GM19238 (cell line): ENCODE measurements around the gene APLP1.
"Not testable (repeated sequence)": the region's sequence is repeated elsewhere in the genome, so short reads cannot be mapped to it uniquely, and the experiment has no call there.

Source experiments
- DNase-seq: peaks from one replicate; pipeline ENCODE4 v3.0.0; 2011; ENCODE audit warnings: low spot score; ENCODE audit not compliant: insufficient read length

APLP1 gene

DNA sequence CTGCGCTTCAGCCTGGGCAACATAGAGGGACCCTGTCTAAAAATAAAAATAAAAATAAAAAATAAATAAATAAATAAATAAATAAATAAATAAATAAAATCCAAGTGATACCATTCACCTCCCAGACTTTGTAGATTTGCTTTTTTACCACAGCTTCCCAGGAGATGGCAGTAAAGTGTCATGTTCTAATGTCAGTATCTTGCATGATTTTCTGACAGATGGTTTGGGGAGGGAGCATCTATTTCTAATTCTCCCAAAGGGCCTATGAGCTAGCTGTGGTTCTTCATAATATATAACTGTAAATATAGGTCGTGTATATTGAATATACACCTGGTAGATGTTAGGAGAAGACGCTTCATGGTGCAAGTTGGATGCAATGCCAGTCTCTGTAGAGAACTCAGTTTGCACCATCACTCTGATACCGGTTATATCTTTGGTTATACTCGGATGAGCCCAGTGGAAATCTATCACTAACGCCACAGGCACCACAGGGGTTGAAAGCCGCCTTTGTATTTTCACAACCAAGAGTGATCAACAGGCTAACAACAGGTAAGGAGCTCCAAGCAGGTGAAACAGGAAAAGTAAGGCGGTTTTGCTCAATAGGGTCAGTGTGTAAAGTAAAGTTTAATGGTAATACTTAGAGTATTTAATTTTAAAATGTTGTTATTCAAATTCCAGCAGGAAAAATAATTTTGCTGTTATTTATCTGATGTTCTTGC lies 13.9 kb downstream of the APLP1 start:
- DNase-seq, result peak; percentile 41

DNA sequence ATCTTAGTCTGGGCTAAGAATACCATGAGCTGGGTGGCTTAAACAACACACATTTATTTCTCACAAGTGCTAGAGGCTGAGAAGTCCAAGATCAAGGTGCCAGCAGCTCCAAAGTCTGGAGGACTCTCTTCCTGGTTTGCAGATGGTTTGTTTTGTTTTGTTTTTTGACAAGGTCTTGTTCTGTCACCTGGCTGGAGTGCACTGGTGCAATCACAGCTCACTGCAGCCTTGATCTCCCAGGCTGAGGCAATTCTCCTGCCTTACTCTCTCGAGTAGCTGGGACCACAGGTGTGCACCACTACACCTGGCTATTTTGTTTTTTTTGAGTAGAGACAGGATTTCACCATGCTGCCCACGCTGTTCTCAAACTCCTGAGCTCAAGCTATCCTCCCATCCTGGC lies 15.5 kb downstream of the APLP1 start:
- DNase-seq, result no peak

DNA sequence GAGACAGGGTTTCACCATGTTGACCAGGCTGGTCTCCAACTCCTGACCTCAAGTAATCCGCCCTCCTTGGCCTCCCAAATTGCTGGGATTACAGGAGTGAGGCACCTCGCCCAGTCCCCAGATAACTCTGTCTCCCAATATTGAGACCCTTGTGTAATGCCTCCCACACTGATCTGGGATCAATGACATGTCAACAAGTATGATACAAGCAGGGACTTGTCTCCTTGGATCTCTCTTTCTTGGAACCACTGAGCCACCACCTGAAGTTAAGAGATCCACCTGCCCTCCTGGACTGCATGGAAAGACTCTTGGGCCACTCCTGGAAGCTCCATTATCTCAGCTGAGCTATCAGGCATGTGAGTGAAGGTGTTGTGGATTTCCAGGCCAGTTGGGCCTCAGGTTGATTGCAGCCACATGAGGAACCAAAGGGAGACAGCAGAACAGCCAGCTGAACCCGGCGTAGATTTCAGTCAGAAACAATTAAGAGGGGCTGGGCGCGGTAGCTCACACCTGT lies 16.9 kb downstream of the APLP1 start:
- DNase-seq, result no peak

DNA sequence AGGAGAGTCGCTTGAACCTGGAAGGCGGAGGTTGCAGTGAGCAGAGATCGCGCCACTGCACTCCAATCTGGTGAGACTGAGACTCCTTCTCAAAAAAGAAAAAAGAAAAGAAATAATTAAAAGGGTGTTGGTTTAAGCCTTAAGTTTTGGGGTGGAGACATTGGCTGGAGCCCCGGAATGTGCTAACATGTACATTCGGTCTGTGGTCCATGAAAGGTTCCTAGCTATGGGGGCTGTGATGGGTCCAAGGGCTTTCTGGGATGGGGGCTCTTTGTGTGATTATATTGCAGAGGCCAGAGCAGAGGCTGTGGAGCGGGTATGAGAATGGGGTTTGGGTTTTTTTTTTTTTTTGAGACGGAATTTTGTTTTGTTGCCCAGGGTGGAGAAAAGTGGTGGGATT lies 17.5 kb downstream of the APLP1 start:
- no peak for DNase-seq

DNA sequence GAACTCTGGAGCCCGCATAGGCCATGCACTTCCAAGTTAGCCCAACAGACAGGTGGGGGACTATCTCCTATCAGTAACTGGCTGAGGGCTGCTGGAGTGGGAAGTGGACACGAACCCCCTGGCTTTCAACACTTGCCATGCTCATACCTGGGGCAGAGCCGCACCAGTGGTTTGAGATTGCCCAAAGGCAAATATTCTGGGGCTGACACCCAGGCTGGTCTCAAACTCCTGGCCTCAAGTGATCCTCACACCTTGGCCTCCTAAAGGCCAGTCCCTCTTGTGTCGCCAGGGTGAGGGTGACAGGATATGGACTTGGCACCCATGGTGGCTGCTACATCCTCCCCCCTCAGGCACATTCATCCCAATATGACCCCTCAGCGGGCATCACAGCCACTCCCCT lies 18.8 kb downstream of the APLP1 start:
- DNase-seq, result no peak

DNA sequence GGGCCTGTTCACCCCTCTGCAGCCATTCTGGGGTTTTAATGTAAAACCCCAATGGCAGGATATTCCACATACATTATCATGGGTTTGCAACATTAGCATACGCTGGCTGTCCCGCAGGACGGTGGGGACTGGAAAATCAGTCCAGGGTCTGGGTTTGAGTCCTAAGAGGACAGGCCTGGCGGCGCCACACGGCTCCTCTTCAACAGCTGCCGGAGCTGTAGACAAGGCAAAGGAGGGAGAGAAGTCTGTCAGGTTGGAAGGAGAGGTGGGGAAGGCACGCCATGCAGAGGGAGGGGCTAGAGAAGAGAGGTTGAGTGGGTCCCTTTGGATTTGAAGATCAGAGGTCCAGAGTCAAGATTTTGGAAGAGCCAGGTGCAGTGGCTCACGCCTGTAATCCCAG lies 20.0 kb downstream of the APLP1 start:
- DNase-seq, result no peak

DNA sequence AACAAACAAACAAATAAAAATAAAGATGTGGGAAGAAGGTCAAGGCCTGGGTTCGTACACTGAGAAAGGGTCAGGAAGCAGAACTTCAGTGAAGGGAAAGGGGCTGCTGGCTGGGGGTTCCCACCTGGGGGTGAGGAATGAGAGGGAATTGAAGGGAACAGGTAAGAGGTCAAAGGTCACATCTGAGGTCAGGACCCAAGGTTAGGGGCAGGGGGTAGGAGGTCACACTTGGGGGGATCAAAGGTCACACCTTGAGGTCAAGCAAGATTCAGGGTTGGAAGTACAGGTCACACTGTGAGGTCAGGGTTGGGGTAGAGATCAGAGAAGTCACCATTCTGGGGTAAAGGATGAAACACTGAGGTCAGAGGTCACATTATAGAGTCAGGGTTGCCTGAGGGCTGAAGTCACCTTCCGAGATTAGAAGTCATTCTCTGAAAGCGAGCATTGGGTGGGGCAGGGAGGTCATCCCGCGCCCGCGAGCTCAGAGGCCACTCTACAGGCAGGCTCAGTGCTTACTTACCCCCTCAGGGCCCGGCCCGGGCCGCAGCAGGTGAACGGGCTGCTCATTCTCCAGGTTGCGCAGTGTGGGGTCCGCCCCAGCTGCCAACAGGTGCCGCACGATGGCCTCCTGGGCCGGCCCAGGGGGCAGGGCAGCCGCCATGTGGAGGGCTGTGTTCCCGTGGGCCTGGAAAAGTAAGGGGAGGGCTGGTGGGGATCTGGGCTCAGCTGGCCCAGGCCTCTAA lies 21.2 kb downstream of the APLP1 start:
- DNase-seq, result no peak

DNA sequence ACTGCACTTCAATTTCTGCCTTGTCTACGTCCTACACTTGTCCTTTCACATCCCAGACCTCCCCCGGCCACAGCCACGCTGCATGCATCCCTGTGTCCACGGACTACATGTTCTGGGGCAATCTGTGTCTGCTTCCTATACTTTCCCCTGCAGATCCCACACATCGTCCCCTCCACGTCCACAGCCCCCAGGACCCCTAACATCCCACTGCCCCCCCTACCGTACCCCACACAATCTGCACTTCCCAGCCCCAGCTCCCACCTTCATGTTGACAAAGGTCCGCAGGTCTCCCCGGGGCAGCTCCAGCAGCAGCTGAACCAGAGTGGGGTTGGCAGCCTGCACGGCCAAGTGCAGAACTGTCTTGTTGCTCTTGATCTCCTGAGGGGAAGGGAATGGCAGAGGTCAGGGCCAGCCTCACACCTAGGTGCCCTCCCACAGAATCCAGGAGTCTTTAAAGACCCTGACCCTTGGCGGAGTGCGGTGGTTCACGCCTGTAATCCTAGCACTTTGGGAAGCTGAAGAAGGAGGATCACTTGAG lies 21.8 kb downstream of the APLP1 start:
- DNase-seq, result no peak

DNA sequence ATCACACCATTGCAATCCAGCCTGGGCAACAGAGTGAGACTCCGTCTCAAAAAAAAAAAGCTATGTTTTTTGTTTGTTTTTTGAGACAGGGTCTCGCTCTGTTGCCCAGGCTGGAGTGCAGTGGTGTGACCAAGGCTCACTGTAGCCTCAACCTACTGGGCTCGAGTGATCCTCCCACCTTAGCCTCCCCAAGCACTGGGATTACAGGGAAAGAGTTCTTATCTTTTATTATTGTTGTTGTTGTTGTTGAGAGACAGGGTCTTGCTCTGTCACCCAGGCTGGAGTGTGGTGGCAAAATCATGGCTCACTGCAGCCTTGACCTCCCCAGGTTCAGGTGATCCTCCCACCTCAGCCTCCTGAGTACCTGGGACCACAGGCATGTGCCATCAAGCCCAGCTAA lies 23.4 kb downstream of the APLP1 start:
- not testable (repeated sequence) for DNase-seq

DNA sequence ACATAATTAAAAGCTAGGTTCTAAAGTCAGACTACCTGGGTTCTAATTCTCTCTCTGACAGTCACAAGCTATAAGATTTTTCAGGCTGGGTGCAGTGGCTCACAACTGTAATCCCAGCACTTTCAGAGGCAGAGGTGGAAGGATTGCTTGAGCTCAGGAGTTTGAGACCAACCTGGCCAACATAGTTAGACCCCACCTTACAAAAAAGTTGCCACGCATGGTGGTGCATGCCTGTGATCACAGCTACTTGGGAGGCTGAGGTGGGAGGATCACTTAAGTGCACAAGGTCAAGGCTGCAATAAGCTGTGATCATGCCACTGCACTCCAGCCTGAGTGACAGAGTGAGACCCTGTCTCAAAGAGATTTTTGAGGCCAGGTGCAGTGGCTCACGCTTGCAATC lies 26.0 kb downstream of the APLP1 start:
- DNase-seq, result no peak

DNA sequence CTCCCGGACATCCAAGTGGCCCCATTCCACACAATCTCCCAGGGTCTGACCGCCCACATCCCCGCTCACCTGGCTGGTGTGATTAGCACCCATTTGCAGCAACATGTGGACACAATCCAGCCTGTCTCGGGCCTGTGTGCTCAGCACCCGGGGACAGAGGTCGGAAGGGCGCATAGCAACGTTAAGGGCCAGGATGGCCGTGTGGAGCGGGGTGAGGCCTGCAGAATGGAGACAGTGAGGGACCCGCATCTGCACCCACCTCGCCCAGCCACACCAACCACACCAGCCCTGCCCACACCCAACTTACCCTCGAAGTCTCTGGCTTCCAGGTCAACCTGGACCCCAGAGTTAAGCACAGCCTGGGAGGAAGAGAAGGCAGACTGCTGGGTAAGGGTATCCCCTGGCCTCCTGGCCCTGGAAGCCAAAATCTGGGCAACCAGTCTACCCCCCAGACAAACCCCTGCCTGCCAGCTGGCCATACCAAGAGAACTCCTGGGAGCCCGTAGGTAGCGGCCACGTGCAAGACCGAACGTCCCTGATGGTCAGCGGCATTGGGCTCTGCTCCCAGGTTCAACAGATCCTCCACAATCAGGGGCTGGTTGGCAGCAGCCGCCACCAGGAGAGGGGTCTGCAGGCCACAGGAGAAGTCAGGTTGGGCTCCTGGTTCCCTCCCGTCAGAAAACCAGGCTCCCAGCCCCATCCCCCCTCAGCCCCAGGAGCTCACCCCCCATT lies 27.7 kb downstream of the APLP1 start:
- no peak for DNase-seq

DNA sequence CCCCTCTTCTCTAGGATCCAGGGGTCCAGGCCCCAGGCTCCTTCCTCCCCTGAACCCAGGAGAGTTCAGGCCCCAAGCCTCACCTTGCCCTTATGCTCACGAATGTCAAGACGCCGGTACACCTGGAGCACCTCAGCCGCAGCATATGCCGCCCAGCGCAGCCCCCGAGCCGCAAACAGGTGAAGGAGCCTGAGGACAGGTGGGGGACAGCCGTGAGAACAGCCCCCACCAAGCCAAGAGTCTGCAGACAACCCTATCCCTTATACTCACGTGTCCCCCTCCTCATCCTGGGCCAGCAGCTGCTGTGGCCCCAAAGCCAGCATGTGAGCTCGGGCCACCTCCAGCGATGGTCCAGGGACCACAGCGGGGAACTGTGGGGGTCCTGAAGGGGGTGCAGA lies 28.3 kb downstream of the APLP1 start:
- DNase-seq, result no peak

DNA sequence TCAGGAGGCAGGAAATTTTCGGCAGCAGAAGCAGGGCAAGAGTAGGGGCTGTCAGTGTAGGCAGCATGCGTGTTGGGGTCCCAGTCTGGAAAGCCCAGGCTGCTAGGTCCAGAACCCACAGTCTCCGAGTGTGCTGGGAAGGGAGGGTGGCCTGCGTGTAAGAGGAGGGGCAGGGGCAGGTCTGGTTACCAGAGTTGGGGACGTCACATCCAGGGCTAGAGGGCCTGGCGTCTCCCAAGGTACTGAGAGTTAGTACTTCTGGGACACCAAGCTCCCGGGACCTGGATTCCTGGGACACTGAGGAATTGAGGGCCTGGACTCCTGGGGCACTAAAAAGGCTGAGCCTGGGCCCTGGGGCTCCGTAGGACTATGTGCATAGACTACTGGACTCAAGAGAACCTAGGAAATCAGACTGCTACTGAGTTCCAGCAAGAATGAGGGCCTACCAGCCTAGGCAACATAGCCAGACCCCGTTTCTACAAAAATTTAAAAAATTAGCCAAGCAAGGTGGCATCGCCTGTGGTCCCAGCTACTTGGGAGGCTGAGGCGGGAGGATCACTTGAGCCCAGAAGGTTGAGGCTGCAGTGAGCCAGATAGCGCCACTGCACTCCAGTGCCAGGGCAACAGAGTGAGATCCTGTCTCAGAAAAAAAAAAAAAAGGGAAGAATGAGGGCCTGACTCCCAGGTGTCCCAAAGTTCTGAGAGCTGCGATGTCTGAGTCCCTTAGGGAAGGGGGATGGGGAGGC lies 29.5 kb downstream of the APLP1 start:
- no peak for DNase-seq

DNA sequence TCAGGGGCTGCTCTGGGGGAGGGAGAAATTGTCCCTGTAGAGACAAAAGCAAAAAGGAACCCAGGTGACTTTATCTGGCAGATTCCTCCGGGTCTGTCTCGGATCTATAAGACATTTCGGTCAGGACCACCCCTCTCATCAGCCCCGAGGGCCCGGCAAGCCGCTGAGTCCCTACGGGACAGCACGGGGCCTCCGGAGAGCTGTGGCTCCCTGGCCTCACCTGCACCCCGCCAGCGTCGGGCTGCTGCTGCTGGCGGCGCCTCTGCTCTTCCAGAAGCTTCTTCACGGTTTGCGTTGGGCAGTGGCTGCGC lies 30.1 kb downstream of the APLP1 start:
- no peak for DNase-seq

DNA sequence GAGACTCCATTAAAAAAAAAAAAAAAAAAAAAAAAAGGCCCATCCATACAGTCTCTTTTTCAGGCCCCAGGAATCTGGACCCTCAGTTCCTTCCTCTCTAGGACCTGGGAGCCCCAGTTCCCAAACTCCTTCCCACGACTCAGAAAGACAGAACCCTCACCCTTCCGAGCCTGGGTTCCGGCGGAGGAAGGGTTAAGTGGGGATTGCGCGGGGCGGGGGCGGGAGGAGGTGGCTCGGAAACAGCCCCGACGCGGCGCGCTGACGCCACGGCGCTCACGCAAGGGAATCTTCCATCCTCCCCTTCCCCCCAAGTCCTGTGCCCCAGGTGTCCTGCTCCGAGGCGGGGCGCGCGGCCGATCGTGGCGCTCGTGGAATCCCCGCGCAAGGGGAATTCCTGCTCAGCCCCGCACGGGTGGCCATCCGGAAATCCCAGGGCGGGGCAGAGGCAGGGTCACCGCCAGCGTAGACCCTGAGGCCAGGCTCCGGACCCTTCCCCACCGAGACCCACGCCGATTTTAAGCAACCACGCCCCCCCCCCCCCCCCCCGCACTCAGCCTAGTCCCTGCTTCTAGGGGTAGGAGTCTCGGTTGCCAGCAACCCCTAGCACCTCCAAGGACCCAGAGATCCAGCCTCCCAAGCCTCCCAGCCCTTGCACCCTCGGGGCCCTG lies 31.3 kb downstream of the APLP1 start:
- DNase-seq, result peak; percentile 89

DNA sequence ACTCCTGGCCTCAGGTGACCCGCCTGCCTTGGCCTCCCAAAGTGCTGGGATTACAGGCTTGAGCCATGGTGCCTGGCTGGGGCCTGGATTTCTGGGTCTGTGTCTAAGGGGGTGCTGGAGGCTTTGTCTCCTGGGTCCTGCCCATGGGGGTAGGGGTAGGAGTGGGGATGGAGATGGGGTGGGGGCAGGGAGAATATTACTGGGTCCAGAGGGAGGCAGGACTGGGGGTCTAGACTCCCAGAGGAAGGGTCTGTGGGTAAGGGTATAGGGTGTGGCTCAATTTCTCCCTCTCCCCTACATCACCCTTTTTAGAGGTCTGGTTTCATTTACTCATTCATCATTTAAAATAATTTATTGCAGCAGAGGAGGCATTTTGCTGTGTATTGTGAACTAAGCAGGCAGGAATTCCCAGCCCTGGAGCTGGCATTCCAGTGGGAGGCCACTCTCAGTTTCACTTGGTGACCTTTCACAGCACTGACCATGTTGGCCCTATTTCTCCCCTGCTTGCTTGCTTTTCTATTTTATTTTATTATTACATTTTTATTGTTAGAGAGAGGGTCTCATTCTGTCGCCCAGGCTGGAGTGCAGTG lies 32.8 kb downstream of the APLP1 start:
- DNase-seq, result no peak

DNA sequence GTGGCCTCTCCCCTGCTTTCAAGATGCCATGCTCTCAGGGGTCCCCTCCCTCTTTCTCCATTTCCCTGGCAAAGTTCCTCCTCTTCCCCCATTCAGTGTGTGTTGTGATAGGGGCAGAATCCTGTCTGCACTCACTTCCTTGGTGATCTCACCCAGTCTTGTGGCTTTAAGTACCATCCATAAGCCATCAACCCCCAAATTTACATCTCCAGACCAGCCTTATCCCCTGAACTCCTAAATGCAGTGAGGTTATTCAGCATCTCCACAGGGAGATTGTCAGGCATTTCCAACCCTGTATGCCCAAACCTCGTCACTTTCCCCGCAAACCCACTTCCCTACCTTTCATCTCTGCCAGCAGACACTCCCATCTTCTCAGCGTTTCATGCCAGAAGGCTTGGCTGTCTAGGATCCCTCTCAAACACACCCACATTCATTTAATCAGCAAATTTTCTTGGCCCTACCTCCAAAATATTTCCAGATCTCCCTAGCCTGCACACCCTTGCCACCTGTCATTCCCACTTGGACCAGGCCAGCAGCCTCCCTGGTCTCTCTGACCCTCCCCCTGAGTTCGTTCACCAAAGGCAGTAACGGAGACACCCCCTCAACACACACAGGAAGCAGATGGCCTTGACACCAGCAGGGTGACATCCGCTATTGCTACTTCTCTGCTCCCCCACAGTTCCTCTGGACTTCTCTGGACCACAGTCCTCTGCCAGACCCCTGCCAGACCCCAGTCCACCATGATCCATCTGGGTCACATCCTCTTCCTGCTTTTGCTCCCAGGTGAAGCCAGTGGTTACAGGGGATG lies 33.7 kb downstream of the APLP1 start, which contains the start of gene HCST:
TSS of gene HCST (plus strand) at position 676 of the 808 bp plus-strand sequence. CDS start at position 741, 65 bp downstream.
- peak; percentile 27 for DNase-seq

DNA sequence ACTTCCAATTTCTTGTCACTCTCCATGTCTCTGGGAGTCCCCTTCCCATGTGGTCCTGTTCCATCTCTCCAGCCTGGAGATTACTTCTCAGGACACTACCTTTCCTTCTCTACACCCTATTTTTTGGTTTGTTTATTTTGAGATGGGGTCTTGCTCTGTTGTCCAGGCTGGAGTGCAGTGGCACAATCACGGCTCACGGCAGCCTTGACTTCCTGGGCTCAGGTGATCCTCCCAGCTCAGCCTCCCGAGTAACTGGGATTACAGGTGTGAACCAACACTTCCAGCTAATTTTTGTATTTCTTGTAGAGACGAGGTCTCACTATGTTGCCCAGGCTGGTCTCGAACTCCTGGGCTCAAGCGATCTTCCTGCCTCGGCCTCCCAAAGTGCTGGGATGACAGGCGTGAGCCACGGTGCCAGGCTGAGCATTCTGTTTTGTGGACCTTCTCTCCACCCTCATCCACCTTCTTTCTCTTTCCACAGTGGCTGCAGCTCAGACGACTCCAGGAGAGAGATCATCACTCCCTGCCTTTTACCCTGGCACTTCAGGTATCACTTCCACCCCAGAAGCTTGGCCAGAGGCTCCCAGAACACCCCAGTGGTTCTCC lies 34.6 kb downstream of the APLP1 start:
- DNase-seq, result no peak

DNA sequence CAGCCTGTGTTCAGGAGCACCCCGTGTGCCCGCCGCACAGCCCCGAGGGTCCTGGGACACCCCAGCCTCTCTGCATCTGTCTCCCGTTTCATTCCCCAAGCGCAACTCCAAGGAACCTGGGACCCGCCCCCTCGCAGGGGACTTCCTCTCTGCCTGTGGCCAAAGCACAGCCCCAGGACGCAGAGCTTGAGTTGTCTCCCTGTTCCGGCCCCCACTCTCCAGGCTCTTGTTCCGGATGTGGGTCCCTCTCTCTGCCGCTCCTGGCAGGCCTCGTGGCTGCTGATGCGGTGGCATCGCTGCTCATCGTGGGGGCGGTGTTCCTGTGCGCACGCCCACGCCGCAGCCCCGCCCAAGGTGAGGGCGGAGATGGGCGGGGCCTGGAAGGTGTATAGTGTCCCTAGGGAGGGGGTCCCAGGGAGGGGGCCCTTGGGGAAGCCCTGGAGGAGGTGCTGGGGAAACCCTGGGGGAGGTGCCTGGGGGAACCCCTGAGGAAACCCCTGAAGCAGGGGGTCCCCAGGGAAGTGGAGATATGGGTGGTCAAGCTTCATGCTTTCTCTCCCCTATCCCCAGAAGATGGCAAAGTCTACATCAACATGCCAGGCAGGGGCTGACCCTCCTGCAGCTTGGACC lies 35.3 kb downstream of the APLP1 start:
- DNase-seq, result peak; percentile 79
